Astrocyte (in vitro differentiated cells and primary cell): ENCODE results near the gene DHCR7. TPM values are rescaled to one million over a fixed set of nuclear protein-coding genes. Genes with fewer than 3 reads are reported as not detected.

Experiments
- DNase-seq: peaks from one replicate; pipeline ENCODE4 v3.0.0-alpha.2; 2010; ENCODE audit warnings: low read depth
- FAIRE-seq: peaks from 2 replicates; lab custom pipeline; 2011; peaks lifted over from hg19 to GRCh38; lab: Jason Lieb, UNC
- H2AFZ ChIP-seq: 2 replicates; pipeline ENCODE4 v1.6.0; 2012; ENCODE audit warnings: low read depth, low read length, inconsistent platforms
- H3K27ac ChIP-seq: 2 replicates; pipeline ENCODE4 v1.5.1; 2011; ENCODE audit warnings: low read depth, low read length, inconsistent platforms
- H3K27me3 ChIP-seq: 2 replicates; pipeline ENCODE4 v1.6.0; 2011; ENCODE audit warnings: low read length, inconsistent platforms; ENCODE audit not compliant: insufficient read depth
- H3K36me3 ChIP-seq: 2 replicates; pipeline ENCODE4 v1.5.1; 2011; ENCODE audit warnings: low read length, inconsistent platforms; ENCODE audit not compliant: insufficient read depth
- H3K4me1 ChIP-seq: 2 replicates; pipeline ENCODE4 v1.5.1; 2011; ENCODE audit warnings: low read length, inconsistent platforms; ENCODE audit not compliant: insufficient read depth
- H3K4me2 ChIP-seq: 2 replicates; pipeline ENCODE4 v1.6.0; 2012; ENCODE audit warnings: low read length, inconsistent platforms
- H3K4me3 ChIP-seq: 2 replicates; pipeline ENCODE4 v1.5.1; 2011; ENCODE audit warnings: low read depth, mild to moderate bottlenecking, low read length, inconsistent platforms; ENCODE audit not compliant: insufficient read depth
- H3K79me2 ChIP-seq: 2 replicates; pipeline ENCODE4 v1.6.0; 2012; ENCODE audit warnings: mild to moderate bottlenecking, low read length, inconsistent platforms; ENCODE audit not compliant: insufficient read depth
- H3K9ac ChIP-seq: 2 replicates; pipeline ENCODE4 v1.6.0; 2012; ENCODE audit warnings: mild to moderate bottlenecking, low read length, inconsistent platforms
- H3K9me3 ChIP-seq: 2 replicates; pipeline ENCODE4 v1.5.1; 2012; ENCODE audit warnings: low read depth, mild to moderate bottlenecking, low read length, inconsistent platforms; ENCODE audit not compliant: insufficient read depth
- H4K20me1 ChIP-seq: 2 replicates; pipeline ENCODE4 v1.6.0; 2012; ENCODE audit warnings: low read length, inconsistent platforms; ENCODE audit not compliant: insufficient read depth
- H3K27ac Mint-ChIP-seq: one replicate; pipeline ENCODE4 v1.8.0; 2021; ENCODE audit warnings: mild to moderate bottlenecking, mixed read lengths; ENCODE audit not compliant: unreplicated experiment
- H3K27me3 Mint-ChIP-seq: one replicate; pipeline ENCODE4 v1.8.0; 2021; ENCODE audit warnings: low read depth, mixed read lengths; ENCODE audit not compliant: unreplicated experiment
- H3K36me3 Mint-ChIP-seq: one replicate; pipeline ENCODE4 v1.8.0; 2021; ENCODE audit warnings: low read depth, mixed read lengths; ENCODE audit not compliant: unreplicated experiment
- H3K4me1 Mint-ChIP-seq: one replicate; pipeline ENCODE4 v1.8.0; 2021; ENCODE audit warnings: low read depth, mixed read lengths; ENCODE audit not compliant: unreplicated experiment
- H3K4me3 Mint-ChIP-seq: one replicate; pipeline ENCODE4 v1.8.0; 2021; ENCODE audit warnings: mild to moderate bottlenecking, moderate library complexity, mixed read lengths; ENCODE audit not compliant: unreplicated experiment
- H3K9me3 Mint-ChIP-seq: one replicate; pipeline ENCODE4 v1.8.0; 2021; ENCODE audit warnings: mild to moderate bottlenecking, mixed read lengths; ENCODE audit not compliant: unreplicated experiment
- EZH2 ChIP-seq: IDR thresholded peaks from 2 replicates; pipeline ENCODE4 v1.6.1; 2012; ENCODE audit warnings: mild to moderate bottlenecking, low read length, inconsistent platforms; ENCODE audit not compliant: insufficient read depth
- total RNA-seq: library from RNA; stranded (reverse); gene quantifications from 2 replicates; pipeline ENCODE4 v1.2.1, GENCODE V29; 2021
- TF ChIP-seq, protein P1 (sequence below): IDR thresholded peaks from 2 replicates; pipeline ENCODE4 v1.5.1; 2011; ENCODE audit warnings: low read depth, mild to moderate bottlenecking, inconsistent platforms, low read length, moderate library complexity; ENCODE audit not compliant: insufficient read depth

The DHCR7 gene
- total RNA-seq, 1 donor from 2014 or later = 92.8 TPM

- Mint-ChIP-seq H3K27ac (no peak overlapping the region), H3K27me3 (peaks cover 62% of the 10 kb centered on the region), H3K9me3 (peaks cover 16% of the 10 kb centered on the region), H3K36me3 (no peaks in the 10 kb centered on the region), H3K4me1 (no peaks in the 10 kb centered on the region), H3K4me3 (no peak overlapping the region)
- Histone ChIP-seq H3K9ac (no peak overlapping the region), H4K20me1 (no peaks in the 10 kb centered on the region), H3K27me3 (no peaks in the 10 kb centered on the region), H3K4me1 (no peaks in the 10 kb centered on the region), H3K79me2 (no peaks in the 10 kb centered on the region), H3K27ac (no peak overlapping the region), H3K4me3 (no peak overlapping the region), H2AFZ (no peak overlapping the region), H3K4me2 (no peak overlapping the region), H3K9me3 (peaks cover 4% of the 10 kb centered on the region), H3K36me3 (no peaks in the 10 kb centered on the region)
- DNase-seq (no peak), FAIRE-seq (no peak)
- TF ChIP-seq, protein P1, sequence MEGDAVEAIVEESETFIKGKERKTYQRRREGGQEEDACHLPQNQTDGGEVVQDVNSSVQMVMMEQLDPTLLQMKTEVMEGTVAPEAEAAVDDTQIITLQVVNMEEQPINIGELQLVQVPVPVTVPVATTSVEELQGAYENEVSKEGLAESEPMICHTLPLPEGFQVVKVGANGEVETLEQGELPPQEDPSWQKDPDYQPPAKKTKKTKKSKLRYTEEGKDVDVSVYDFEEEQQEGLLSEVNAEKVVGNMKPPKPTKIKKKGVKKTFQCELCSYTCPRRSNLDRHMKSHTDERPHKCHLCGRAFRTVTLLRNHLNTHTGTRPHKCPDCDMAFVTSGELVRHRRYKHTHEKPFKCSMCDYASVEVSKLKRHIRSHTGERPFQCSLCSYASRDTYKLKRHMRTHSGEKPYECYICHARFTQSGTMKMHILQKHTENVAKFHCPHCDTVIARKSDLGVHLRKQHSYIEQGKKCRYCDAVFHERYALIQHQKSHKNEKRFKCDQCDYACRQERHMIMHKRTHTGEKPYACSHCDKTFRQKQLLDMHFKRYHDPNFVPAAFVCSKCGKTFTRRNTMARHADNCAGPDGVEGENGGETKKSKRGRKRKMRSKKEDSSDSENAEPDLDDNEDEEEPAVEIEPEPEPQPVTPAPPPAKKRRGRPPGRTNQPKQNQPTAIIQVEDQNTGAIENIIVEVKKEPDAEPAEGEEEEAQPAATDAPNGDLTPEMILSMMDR = no peak
- TF ChIP-seq EZH2 = no peak
These were observed 45.3 kb downstream of the DHCR7 start for GRCh38 chr11:71402878-71403277.

- Mint-ChIP-seq H3K36me3 (no peaks in the 10 kb centered on the region), H3K4me1 (no peaks in the 10 kb centered on the region), H3K27ac (no peak overlapping the region), H3K9me3 (peaks cover 14% of the 10 kb centered on the region), H3K4me3 (no peak overlapping the region), H3K27me3 (peaks cover 53% of the 10 kb centered on the region)
- no peak overlapping the region for H3K9ac ChIP-seq
- H3K4me3 ChIP-seq = no peak overlapping the region
- H2AFZ ChIP-seq = no peak overlapping the region
- DNase-seq = no peak
- peaks cover 4% of the 10 kb centered on the region for H3K9me3 ChIP-seq
- H3K4me2 ChIP-seq = no peak overlapping the region
- no peak overlapping the region for H3K27ac ChIP-seq
- no peak for FAIRE-seq
- H3K4me1 ChIP-seq = no peaks in the 10 kb centered on the region
- TF ChIP-seq, protein P1 = no peak
- TF ChIP-seq EZH2 = no peak
- H4K20me1 ChIP-seq = no peaks in the 10 kb centered on the region
- no peaks in the 10 kb centered on the region for H3K36me3 ChIP-seq
- H3K79me2 ChIP-seq = no peaks in the 10 kb centered on the region
- H3K27me3 ChIP-seq = no peaks in the 10 kb centered on the region
These were observed 48.0 kb downstream of the DHCR7 start for GRCh38 chr11:71400216-71400615.

GRCh38 chr11:71399341-71399740, 48.9 kb downstream of the DHCR7 start:
- H3K4me2 ChIP-seq = no peak overlapping the region

More at GRCh38 chr11:71399341-71399740, 48.9 kb downstream of the DHCR7 start:
- H3K27me3 Mint-ChIP-seq = peaks cover 54% of the 10 kb centered on the region
- Histone ChIP-seq H3K27ac (no peak overlapping the region), H4K20me1 (no peaks in the 10 kb centered on the region), H3K4me3 (no peak overlapping the region), H3K79me2 (no peaks in the 10 kb centered on the region), H3K9ac (no peak overlapping the region), H3K27me3 (no peaks in the 10 kb centered on the region), H3K9me3 (peaks cover 4% of the 10 kb centered on the region), H3K36me3 (no peaks in the 10 kb centered on the region), H3K4me1 (no peaks in the 10 kb centered on the region), H2AFZ (no peak overlapping the region)
- peaks cover 9% of the 10 kb centered on the region for H3K9me3 Mint-ChIP-seq
- H3K4me1 Mint-ChIP-seq = no peaks in the 10 kb centered on the region
- no peak for DNase-seq
- H3K27ac Mint-ChIP-seq = no peak overlapping the region
- no peak for TF ChIP-seq EZH2
- no peak overlapping the region for H3K4me3 Mint-ChIP-seq
- FAIRE-seq = no peak
- no peaks in the 10 kb centered on the region for H3K36me3 Mint-ChIP-seq
